Measurements from ENCODE around the gene MTCL1.

The MTCL1 gene

GRCh38 chr18:8705238-8705960 lies at the start of gene MTCL1:
Gene MTCL1 (plus strand): TSS chr18:8705556. CDS start chr18:8705661, 105 bp downstream.
- DNase-seq = peak; percentile 9 to 48

- no peak for DNase-seq
Measured at GRCh38 chr18:8656232-8656631, 49.1 kb upstream of the MTCL1 start.

GRCh38 chr18:8657050-8657820 lies 48.1 kb upstream of the MTCL1 start:
- DNase-seq = no peak

GRCh38 chr18:8657873-8658470 lies 47.4 kb upstream of the MTCL1 start:
- DNase-seq = no peak

GRCh38 chr18:8658858-8659485 lies 46.4 kb upstream of the MTCL1 start:
- DNase-seq = no peak

GRCh38 chr18:8659609-8660242 lies 45.6 kb upstream of the MTCL1 start:
- no peak for DNase-seq

- DNase-seq = no peak
Measured at GRCh38 chr18:8660316-8660715, 45.0 kb upstream of the MTCL1 start.

GRCh38 chr18:8661754-8662559 lies 43.4 kb upstream of the MTCL1 start:
- DNase-seq = no peak

- no peak for DNase-seq
Measured at GRCh38 chr18:8662560-8663255, 42.6 kb upstream of the MTCL1 start.

GRCh38 chr18:8667846-8668245 lies 37.5 kb upstream of the MTCL1 start:
- no peak for DNase-seq

- no peak for DNase-seq
Measured at GRCh38 chr18:8668381-8668780, 37.0 kb upstream of the MTCL1 start.

- DNase-seq = no peak
Measured at GRCh38 chr18:8669571-8669970, 35.8 kb upstream of the MTCL1 start.

- no peak for DNase-seq
Measured at GRCh38 chr18:8673256-8674209, 31.8 kb upstream of the MTCL1 start.

- DNase-seq = no peak
Measured at GRCh38 chr18:8675057-8675456, 30.3 kb upstream of the MTCL1 start.

GRCh38 chr18:8681196-8681595 lies 24.2 kb upstream of the MTCL1 start:
- no peak for DNase-seq

- no peak for DNase-seq
Measured at GRCh38 chr18:8684577-8684976, 20.8 kb upstream of the MTCL1 start.

- no peak for DNase-seq
Measured at GRCh38 chr18:8685141-8685913, 20.0 kb upstream of the MTCL1 start.

- no peak for DNase-seq
Measured at GRCh38 chr18:8685914-8686216, 19.5 kb upstream of the MTCL1 start.

GRCh38 chr18:8686611-8687010 lies 18.7 kb upstream of the MTCL1 start:
- no peak for DNase-seq

Measured in AML-193 (cell line).